GM23338 (cell line): ENCODE measurements around the gene EEPD1. TPM values are rescaled to one million over a fixed set of nuclear protein-coding genes. Genes with fewer than 3 reads are reported as not detected.

Experiments used
- ATAC-seq: fragments of 200-7000 bp; cut with Tn5 transposase; 3 replicates; pipeline ENCODE4 v1.9.1; 2020
- DNase-seq: peaks from one replicate; pipeline ENCODE4 v3.0.0-alpha.2; 2015; ENCODE audit warnings: low spot score
- H2AFZ ChIP-seq: fragments of 200-600 bp; sonication (generic); 2 replicates; pipeline ENCODE4 v1.8.0; 2016; ENCODE audit warnings: antibody characterized with exemption, mild to moderate bottlenecking, moderate library complexity
- H3F3A ChIP-seq: fragments of 200-600 bp; sonication (generic); replicated peaks from 2 replicates; pipeline ENCODE4 v1.8.0; 2017; ENCODE audit warnings: antibody characterized with exemption, mixed run types, low read depth
- H3K27ac ChIP-seq: fragments of 200-600 bp; sonication (generic); 2 replicates; pipeline ENCODE4 v1.6.1; 2016; ENCODE audit warnings: low read depth
- H3K27me3 ChIP-seq: fragments of 200-600 bp; sonication (generic); 2 replicates; pipeline ENCODE4 v1.8.0; 2016; ENCODE audit warnings: mild to moderate bottlenecking, mixed run types, moderate library complexity; ENCODE audit not compliant: insufficient read depth
- H3K36me3 ChIP-seq: fragments of 200-600 bp; sonication (generic); 2 replicates; pipeline ENCODE4 v1.8.0; 2016; ENCODE audit warnings: mild to moderate bottlenecking; ENCODE audit not compliant: insufficient read depth
- H3K4me1 ChIP-seq: fragments of 200-600 bp; sonication (generic); 2 replicates; pipeline ENCODE4 v1.8.0; 2016; ENCODE audit warnings: mild to moderate bottlenecking, moderate library complexity; ENCODE audit not compliant: insufficient read depth
- H3K4me2 ChIP-seq: fragments of 200-600 bp; sonication (generic); 2 replicates; pipeline ENCODE4 v1.7.1; 2017; ENCODE audit warnings: mixed run types
- H3K4me3 ChIP-seq: fragments of 200-600 bp; sonication (generic); 2 replicates; pipeline ENCODE4 v1.6.1; 2016; ENCODE audit warnings: mixed run types
- H3K79me2 ChIP-seq: fragments of 200-600 bp; sonication (generic); replicated peaks from 2 replicates; pipeline ENCODE4 v1.8.0; 2017; ENCODE audit warnings: mild to moderate bottlenecking; ENCODE audit not compliant: insufficient read depth
- H3K9me2 ChIP-seq: fragments of 200-600 bp; sonication (generic); 2 replicates; pipeline ENCODE4 v1.8.0; 2017; ENCODE audit not compliant: insufficient read depth
- H4K20me1 ChIP-seq: fragments of 200-600 bp; sonication (generic); replicated peaks from 2 replicates; pipeline ENCODE4 v1.8.0; 2017; ENCODE audit warnings: mild to moderate bottlenecking; ENCODE audit not compliant: insufficient read depth
- H3K27ac Mint-ChIP-seq: 2 replicates; pipeline ENCODE4 v1.8.0; 2020; ENCODE audit warnings: inconsistent platforms, mild to moderate bottlenecking, moderate library complexity, mixed read lengths
- H3K27me3 Mint-ChIP-seq: 3 replicates; pipeline ENCODE4 v1.8.0; 2022; ENCODE audit warnings: low read depth, mild to moderate bottlenecking, moderate library complexity, mixed read lengths, inconsistent platforms; ENCODE audit not compliant: insufficient read depth, poor library complexity
- H3K36me3 Mint-ChIP-seq: 3 replicates; pipeline ENCODE4 v1.8.0; 2021; ENCODE audit warnings: low read depth, mild to moderate bottlenecking, inconsistent platforms, moderate library complexity, mixed read lengths
- H3K4me1 Mint-ChIP-seq: 3 replicates; pipeline ENCODE4 v1.8.0; 2020; ENCODE audit warnings: mild to moderate bottlenecking, inconsistent platforms, mixed read lengths
- H3K4me3 Mint-ChIP-seq: 3 replicates; pipeline ENCODE4 v1.8.0; 2021; ENCODE audit warnings: moderate library complexity, mild to moderate bottlenecking, inconsistent platforms, mixed read lengths
- H3K9me3 Mint-ChIP-seq: 3 replicates; pipeline ENCODE4 v1.8.0; 2020; ENCODE audit warnings: moderate library complexity, mild to moderate bottlenecking, inconsistent platforms, mixed read lengths
- CTCF ChIP-seq, 2 experiments: fragments of 200-600 bp in 1 of 2; sonication (generic) in 1 of 2; conservative IDR thresholded peaks; 2 replicates each; pipeline versions ENCODE4 v1.5.1 to v1.6.1; 2016 to 2017; ENCODE audit warnings: antibody characterized with exemption in 2 of 2, low read depth in 2 of 2, mild to moderate bottlenecking in 2 of 2, moderate library complexity in 1 of 2
- NANOG ChIP-seq: IDR thresholded peaks from 2 replicates; pipeline ENCODE4 v1.6.1; 2016; ENCODE audit warnings: antibody characterized with exemption, borderline replicate concordance
- ZNF462 ChIP-seq: fragments of 250-450 bp; sonication (Bioruptor Pico); IDR thresholded peaks from 2 replicates; pipeline ENCODE4 v1.5.0; 2020; ENCODE audit warnings: mild to moderate bottlenecking, moderate library complexity
- polyA plus RNA-seq: library from polyadenylated mRNA; unstranded; fragments of >200 nt; fragmentation: Nextera tagmentation; extraction: Ambion mirVana; gene quantifications from 2 replicates; pipeline ENCODE4 v1.2.1, GENCODE V29; 2016
- total RNA-seq: library from RNA; depleted of rRNA; stranded (reverse); fragments of >200 nt; shearing (Covaris generic); gene quantifications from 2 replicates; pipeline ENCODE4 v1.2.3, GENCODE V29; 2014
- TF ChIP-seq, protein P1 (sequence below): IDR thresholded peaks from 2 replicates; pipeline ENCODE4 v1.6.1; 2016; ENCODE audit warnings: antibody characterized with exemption

EEPD1 gene
- total and polyA plus RNA-seq, 2 experiments from 2014 or later, result 4.1 to 17.1 TPM

- TF ChIP-seq ZNF462 (CRISPR knock-in tag) (no peak), NANOG (no peak), CTCF (conservative IDR thresholded peaks at IDR 0.05; ENCODE audit: low read depth in 2 of 2) (no peak; a peak in 1 of 4 replicates)
Measured at GRCh38 chr7:36287371-36288241, 134.6 kb downstream of the EEPD1 start (continued).

GRCh38 chr7:36288501-36288900 lies 135.4 kb downstream of the EEPD1 start:
- H3K4me3 Mint-ChIP-seq, result no peak overlapping the region
- Histone ChIP-seq H3K36me3 (no peaks in the 10 kb centered on the region; the same call in 1 of the 2 replicates), H3K27me3 (no peaks in the 10 kb centered on the region), H3K27ac (no peak overlapping the region), H3K4me2 (no peak overlapping the region), H3K4me3 (no peak overlapping the region), H4K20me1 (no peaks in the 10 kb centered on the region), H2AFZ (no peak overlapping the region), H3F3A (no peaks in the 10 kb centered on the region), H3K79me2 (no peaks in the 10 kb centered on the region), H3K9me2 (no peaks in the 10 kb centered on the region), H3K4me1 (peaks cover 13% of the 10 kb centered on the region; the same call in 1 of the 2 replicates)
- peaks cover 20% of the 10 kb centered on the region; the same call in 2 of the 3 replicates for H3K36me3 Mint-ChIP-seq
- ATAC-seq, result no peak
- no peak overlapping the region for H3K27ac Mint-ChIP-seq
- H3K27me3 Mint-ChIP-seq, result peaks cover 15% of the 10 kb centered on the region
- H3K9me3 Mint-ChIP-seq, result no peaks in the 10 kb centered on the region
- TF ChIP-seq, protein P1, sequence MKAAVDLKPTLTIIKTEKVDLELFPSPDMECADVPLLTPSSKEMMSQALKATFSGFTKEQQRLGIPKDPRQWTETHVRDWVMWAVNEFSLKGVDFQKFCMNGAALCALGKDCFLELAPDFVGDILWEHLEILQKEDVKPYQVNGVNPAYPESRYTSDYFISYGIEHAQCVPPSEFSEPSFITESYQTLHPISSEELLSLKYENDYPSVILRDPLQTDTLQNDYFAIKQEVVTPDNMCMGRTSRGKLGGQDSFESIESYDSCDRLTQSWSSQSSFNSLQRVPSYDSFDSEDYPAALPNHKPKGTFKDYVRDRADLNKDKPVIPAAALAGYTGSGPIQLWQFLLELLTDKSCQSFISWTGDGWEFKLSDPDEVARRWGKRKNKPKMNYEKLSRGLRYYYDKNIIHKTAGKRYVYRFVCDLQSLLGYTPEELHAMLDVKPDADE, result no peak
- no peak for TF ChIP-seq NANOG
- H3K4me1 Mint-ChIP-seq, result peaks cover 42% of the 10 kb centered on the region
- DNase-seq, result no peak
